GM12872 (cell line): ENCODE measurements around the gene NR1D1.

Source experiments
- CTCF ChIP-seq: IDR thresholded peaks from 3 replicates; pipeline ENCODE4 v1.5.1; 2011; ENCODE audit warnings: low read depth, mild to moderate bottlenecking, low read length, moderate library complexity; ENCODE audit not compliant: insufficient read depth

NR1D1 gene

GRCh38 chr17:40115101-40115436, 14.7 kb upstream of the NR1D1 start:
- TF ChIP-seq CTCF, result no peak

GRCh38 chr17:40113907-40114245, 13.5 kb upstream of the NR1D1 start:
- no peak for TF ChIP-seq CTCF

- TF ChIP-seq CTCF, result peak; percentile 76
Measured at GRCh38 chr17:40113110-40113906, 12.9 kb upstream of the NR1D1 start.

GRCh38 chr17:40112718-40113109, 12.3 kb upstream of the NR1D1 start:
- no peak for TF ChIP-seq CTCF

GRCh38 chr17:40112191-40112711, 11.9 kb upstream of the NR1D1 start:
- TF ChIP-seq CTCF, result no peak

GRCh38 chr17:40111221-40112128, 11.1 kb upstream of the NR1D1 start:
- TF ChIP-seq CTCF, result peak; percentile 89
